ENCODE results near the gene SLC25A15.

DNA sequence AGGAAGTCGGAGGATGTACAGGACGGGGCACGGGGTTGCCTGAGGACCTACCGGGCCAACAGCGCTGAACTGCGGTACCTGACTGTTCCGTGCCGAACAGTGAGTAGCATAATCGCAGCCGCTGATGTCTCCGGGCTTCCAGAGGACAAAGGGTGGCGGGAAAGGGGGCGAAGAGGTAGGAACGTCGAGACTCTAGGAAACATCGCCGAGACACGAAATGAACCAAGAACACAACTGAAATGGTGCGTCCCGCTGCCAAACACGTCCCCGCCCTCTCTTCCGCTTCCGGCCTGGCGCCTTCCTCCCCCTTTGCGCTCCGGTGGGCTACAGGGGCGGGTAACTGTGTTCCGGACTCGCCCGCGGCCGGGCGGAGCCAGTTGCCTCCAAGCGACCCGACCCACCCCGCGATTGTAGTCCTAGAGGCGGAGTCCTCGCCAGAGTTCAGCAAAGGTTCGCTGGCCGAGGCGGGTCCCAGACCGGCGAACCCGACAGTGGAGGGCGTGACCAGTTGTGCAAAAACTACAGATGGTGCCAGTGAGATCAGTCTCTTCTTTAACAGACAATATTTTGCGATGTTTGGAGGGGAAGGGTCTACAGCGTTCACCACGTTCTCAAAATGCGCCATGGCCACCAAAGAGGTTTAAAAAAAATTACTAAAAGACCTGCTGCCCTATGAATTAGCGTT is 18.3 kb upstream of the SLC25A15 start, which contains the start of gene MRPS31:
- TF ChIP-seq EZH2 (IDR thresholded peaks at IDR 0.05; ENCODE audit: insufficient read depth, poor library complexity, severe bottlenecking) (no peak), EZH2phosphoT487 (IDR thresholded peaks at IDR 0.05; ENCODE audit: insufficient read depth, low read depth) (no peak)

Measured in GM23248 (cell line).